CD4-positive, alpha-beta T cell treated with Interleukin-12 subunit alpha and Interleukin-12 subunit beta, for 1 hour (primary cell): Measurements from ENCODE around the gene KRT76.

Experiments
- DNase-seq: peaks from one replicate; pipeline ENCODE4 v3.0.0-alpha.2; 2020

Gene KRT76

GRCh38 chr12:52813203-52813819 lies 36.2 kb upstream of the KRT76 start:
- DNase-seq: no peak

GRCh38 chr12:52812749-52813148 lies 35.6 kb upstream of the KRT76 start:
- no peak for DNase-seq

GRCh38 chr12:52812073-52812400 lies 34.9 kb upstream of the KRT76 start:
- no peak for DNase-seq

GRCh38 chr12:52811191-52812072 lies 34.3 kb upstream of the KRT76 start:
- no peak for DNase-seq

- no peak for DNase-seq
Measured at GRCh38 chr12:52810554-52810953, 33.4 kb upstream of the KRT76 start.

GRCh38 chr12:52809166-52809565 lies 32.0 kb upstream of the KRT76 start:
- no peak for DNase-seq

GRCh38 chr12:52808573-52809160 lies 31.5 kb upstream of the KRT76 start:
- no peak for DNase-seq

- no peak for DNase-seq
Measured at GRCh38 chr12:52807544-52808470, 30.7 kb upstream of the KRT76 start.

- no peak for DNase-seq
Measured at GRCh38 chr12:52806821-52807543, 29.8 kb upstream of the KRT76 start.

- no peak for DNase-seq
Measured at GRCh38 chr12:52806169-52806811, 29.1 kb upstream of the KRT76 start.

- DNase-seq: no peak
Measured at GRCh38 chr12:52805739-52806138, 28.6 kb upstream of the KRT76 start.

GRCh38 chr12:52805000-52805399 lies 27.9 kb upstream of the KRT76 start:
- no peak for DNase-seq

GRCh38 chr12:52802442-52802841 lies 25.3 kb upstream of the KRT76 start:
- DNase-seq: no peak

GRCh38 chr12:52801773-52802172 lies 24.6 kb upstream of the KRT76 start:
- no peak for DNase-seq

- DNase-seq: no peak
Measured at GRCh38 chr12:52800259-52800917, 23.2 kb upstream of the KRT76 start.

- DNase-seq: no peak
Measured at GRCh38 chr12:52799505-52800211, 22.5 kb upstream of the KRT76 start.

GRCh38 chr12:52798671-52799504 lies 21.7 kb upstream of the KRT76 start:
- DNase-seq: no peak

- no peak for DNase-seq
Measured at GRCh38 chr12:52798003-52798670, 21.0 kb upstream of the KRT76 start.

- no peak for DNase-seq
Measured at GRCh38 chr12:52797529-52797894, 20.4 kb upstream of the KRT76 start.
